Fibroblast of mammary gland (primary cell): ENCODE measurements around the gene ZNRF2.

Experiments
- DNase-seq: peaks from one replicate; pipeline ENCODE4 v3.0.0-alpha.2; 2010; ENCODE audit warnings: low read depth
- H3K4me3 ChIP-seq: 2 replicates; pipeline ENCODE4 v1.5.1; 2011; ENCODE audit warnings: low read depth, mild to moderate bottlenecking, low read length, moderate library complexity; ENCODE audit not compliant: control insufficient read depth
- TF ChIP-seq, protein P1 (sequence below): conservative IDR thresholded peaks from 2 replicates; pipeline ENCODE4 v1.5.1; 2011; ENCODE audit warnings: low read depth, low read length, inconsistent platforms; ENCODE audit not compliant: control insufficient read depth, insufficient read depth

Gene ZNRF2

DNA sequence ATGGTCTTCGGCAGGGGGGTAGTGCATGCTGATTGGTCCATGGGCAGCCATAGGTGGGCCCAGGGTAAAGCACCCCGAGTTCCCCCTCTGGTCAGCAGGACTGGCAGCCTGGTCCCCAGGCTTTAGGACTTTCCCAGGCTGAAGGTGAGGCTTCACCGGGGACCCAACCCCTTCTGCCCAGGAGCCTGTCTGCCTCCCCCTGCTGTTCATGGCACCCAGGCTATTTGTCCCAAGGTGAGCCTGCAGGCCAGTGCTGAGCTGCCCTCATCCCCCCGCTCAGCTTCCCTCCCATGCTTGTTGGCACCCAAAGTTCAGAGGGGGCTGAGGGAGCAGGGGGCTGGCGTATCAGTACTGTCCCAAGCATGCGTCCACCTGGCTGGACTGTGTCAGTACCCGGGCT, 38.5 kb upstream of the ZNRF2 start:
- TF ChIP-seq, protein P1, sequence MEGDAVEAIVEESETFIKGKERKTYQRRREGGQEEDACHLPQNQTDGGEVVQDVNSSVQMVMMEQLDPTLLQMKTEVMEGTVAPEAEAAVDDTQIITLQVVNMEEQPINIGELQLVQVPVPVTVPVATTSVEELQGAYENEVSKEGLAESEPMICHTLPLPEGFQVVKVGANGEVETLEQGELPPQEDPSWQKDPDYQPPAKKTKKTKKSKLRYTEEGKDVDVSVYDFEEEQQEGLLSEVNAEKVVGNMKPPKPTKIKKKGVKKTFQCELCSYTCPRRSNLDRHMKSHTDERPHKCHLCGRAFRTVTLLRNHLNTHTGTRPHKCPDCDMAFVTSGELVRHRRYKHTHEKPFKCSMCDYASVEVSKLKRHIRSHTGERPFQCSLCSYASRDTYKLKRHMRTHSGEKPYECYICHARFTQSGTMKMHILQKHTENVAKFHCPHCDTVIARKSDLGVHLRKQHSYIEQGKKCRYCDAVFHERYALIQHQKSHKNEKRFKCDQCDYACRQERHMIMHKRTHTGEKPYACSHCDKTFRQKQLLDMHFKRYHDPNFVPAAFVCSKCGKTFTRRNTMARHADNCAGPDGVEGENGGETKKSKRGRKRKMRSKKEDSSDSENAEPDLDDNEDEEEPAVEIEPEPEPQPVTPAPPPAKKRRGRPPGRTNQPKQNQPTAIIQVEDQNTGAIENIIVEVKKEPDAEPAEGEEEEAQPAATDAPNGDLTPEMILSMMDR, result no peak

DNA sequence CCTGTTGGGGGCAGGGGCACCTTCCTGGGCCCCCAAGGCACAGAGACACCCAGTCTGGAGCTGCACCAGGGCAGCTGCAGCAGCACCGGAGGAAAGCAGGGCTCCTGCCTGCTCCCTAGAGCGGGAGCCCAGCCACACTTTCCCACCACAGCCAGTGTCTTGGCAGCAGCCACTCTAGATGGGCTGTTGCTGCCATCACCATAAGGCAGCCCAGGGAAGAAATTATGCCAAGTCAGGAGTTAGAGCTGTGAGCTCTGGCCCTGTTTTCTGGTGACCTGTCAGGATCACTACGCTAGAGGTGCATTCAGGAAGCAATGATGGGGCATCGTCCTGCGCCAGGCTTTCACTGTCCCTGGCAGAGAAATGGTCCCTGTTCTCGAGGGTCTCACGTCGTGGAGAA, 38.0 kb upstream of the ZNRF2 start:
- DNase-seq, result no peak
- TF ChIP-seq, protein P1, result no peak
- no peak overlapping the region for H3K4me3 ChIP-seq

More for the DNA sequence above, 38.5 kb upstream of the ZNRF2 start:
- H3K4me3 ChIP-seq, result no peak overlapping the region
- DNase-seq, result no peak

DNA sequence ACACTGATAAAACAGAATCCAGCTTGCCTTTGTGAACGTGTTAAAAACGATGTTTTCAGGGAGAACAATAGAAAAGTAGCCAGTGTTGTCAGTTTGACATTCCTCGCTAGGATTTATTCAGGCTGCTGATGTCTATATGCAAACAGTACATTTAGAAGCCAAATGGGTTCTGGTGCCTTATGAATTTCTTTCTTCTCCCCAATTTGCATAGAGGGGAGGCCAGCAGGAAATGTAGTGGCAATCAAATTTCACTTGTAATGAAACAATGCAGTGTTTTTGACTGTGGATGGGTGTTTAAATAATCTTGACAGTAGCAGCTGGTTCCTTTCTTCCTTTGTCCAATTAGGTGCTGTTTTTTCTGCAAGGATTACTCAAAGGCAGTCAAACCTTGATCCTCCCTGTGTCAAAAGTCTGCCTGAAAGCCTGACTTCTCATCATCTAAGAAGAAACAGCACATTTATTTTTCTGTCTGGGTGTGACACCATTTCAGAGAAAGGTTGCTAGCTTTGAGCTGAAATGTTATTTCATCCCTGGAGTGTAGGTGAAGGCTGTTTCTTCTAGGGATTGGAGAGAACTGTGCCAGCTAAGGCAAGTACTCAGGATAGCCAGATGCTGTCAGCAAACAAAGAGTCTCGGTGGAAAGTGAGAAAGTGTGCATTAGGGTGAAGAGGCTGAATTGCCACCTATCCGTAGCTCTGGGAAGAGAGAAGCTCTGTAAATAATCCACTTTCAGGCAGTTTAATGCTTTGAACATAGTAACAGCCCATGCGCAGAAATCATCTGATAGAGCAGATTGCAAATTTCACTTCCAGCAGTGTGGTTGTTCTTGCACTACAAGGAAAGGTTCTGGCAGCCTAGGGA, 36.6 kb upstream of the ZNRF2 start:
- no peak overlapping the region for H3K4me3 ChIP-seq
- DNase-seq, result no peak
- TF ChIP-seq, protein P1, result no peak

DNA sequence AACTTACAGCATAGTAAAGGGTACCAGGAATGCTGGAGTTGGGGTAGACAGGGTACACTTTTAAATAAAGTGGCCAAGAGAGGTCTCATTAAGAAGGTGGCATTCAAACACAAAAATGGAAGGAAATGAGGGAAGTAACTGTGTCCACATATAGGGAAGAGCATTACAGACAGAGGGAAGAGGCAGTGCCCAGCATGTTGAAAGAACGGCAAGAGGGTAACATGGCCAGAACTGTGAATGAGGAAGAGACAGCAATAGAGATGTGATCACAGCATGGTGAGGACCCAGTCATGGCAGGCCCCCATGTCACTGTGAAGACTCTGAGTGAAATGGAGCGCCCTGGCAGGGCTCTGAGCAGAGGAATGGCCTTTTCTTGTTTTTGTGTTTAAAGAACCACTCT, 35.1 kb upstream of the ZNRF2 start:
- DNase-seq, result no peak
- TF ChIP-seq, protein P1, result no peak
- no peak overlapping the region for H3K4me3 ChIP-seq

DNA sequence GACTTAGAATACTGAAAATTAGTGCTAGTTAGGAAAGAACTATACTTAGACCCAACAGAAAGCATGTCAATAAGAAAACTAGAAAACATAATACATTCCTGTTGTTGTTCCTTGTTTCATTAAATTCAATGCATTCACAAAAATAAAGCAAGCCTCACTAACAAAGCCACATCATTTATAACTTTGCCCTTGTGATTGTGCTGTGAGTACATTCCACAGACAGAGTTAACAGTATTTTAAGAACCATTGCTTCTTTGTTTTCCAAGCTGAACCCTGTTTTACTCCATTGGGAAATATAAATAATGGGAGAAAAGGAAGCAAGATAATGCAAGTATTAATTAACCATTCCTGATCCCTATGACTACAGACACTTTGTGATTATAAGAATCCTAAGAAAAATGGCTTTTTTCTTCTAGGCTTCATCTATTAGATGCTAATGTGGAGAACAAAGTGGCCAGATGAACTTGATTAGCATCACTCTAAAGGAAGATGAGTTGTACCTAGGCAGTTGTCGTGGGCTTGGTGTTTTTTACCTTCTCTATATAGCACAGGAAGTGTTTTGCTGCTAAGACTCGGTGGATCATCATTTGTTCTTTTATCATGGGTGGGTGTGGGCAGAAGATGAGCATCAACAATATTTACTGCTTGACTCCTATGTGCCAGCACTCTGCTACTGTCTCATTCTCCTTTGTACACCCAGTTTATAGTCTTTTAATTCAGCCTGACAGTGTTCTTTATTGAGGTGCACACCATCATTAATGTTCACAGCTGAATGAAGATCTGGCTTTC, 34.2 kb upstream of the ZNRF2 start:
- TF ChIP-seq, protein P1, result no peak
- H3K4me3 ChIP-seq, result no peak overlapping the region
- no peak for DNase-seq

DNA sequence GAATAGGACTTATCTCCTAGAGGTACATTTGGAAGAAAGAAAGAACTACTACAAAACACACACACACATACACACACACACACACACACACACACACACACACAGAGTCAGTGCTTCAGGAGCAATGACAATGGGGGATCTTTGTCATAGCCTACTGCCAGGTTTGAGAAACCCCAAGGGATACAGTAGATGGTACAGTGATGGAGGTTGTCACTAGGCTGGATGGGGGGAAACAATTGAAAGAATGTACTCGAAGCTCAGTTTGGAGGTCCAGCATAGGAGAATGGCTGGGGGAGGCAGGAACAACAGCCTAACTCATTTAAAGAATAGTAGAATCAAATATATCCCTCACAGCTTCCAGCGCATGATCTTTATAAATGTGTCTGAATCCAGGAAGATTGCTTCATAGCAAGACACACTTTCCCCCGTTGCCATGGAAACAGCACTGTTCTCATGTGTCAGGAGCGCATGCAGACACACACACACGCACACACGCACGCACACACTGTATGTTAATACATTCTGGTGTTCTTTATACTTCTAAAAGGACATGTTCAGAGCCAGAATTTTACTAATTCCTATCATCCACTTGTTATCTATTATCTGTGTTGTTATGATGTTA, 32.6 kb upstream of the ZNRF2 start:
- peak; percentile 14 for DNase-seq
- H3K4me3 ChIP-seq, result no peak overlapping the region
- TF ChIP-seq, protein P1, result no peak
